Left ventricle myocardium inferior (tissue), 1 donor: ENCODE data around the gene HAPLN2. TPM values are rescaled to one million over a fixed set of nuclear protein-coding genes. Genes with fewer than 3 reads are reported as not detected.

Source experiments
- DNase-seq: peaks from one replicate; pipeline ENCODE4 v3.0.0-alpha.2; 2020
- H3K27ac ChIP-seq: fragments of 200-600 bp; replicated peaks from 2 replicates; pipeline ENCODE4 v1.8.0; 2021
- H3K27me3 ChIP-seq: fragments of 200-600 bp; 2 replicates; pipeline ENCODE4 v1.8.0; 2021; ENCODE audit warnings: low read depth
- H3K36me3 ChIP-seq: fragments of 200-600 bp; 2 replicates; pipeline ENCODE4 v1.8.0; 2021
- H3K4me1 ChIP-seq: fragments of 200-600 bp; 2 replicates; pipeline ENCODE4 v1.8.0; 2021
- H3K4me3 ChIP-seq: fragments of 200-600 bp; 2 replicates; pipeline ENCODE4 v1.8.0; 2021; ENCODE audit warnings: mild to moderate bottlenecking, moderate library complexity
- H3K9me3 ChIP-seq: fragments of 200-600 bp; replicated peaks from 2 replicates; pipeline ENCODE4 v1.8.0; 2021
- intact Hi-C: fragments of 100-400 bp; cut with micrococcal nuclease; formaldehyde crosslinking; loops from one replicate; pipeline ENCODE4 v1.11.0; 2022
- total RNA-seq: library from RNA; stranded (reverse); fragmentation: NEBNext Ultra II Directional; extraction: Animal tissue kit (Norgen Biotek cat#: 25700); gene quantifications from one replicate; pipeline ENCODE4 v1.2.1, GENCODE V29; 2021
- TF ChIP-seq, protein P1 (sequence below): fragments of 200-600 bp; IDR thresholded peaks from 2 replicates; pipeline ENCODE4 v1.8.0; 2021; ENCODE audit warnings: antibody characterized with exemption, mild to moderate bottlenecking, borderline replicate concordance
- donor health status: DM: no; HTN: yes; CAD: no; lungs with severe emphysema.

The HAPLN2 gene
- total RNA-seq, 1 donor from 2014 or later, result 1.2 TPM

DNA sequence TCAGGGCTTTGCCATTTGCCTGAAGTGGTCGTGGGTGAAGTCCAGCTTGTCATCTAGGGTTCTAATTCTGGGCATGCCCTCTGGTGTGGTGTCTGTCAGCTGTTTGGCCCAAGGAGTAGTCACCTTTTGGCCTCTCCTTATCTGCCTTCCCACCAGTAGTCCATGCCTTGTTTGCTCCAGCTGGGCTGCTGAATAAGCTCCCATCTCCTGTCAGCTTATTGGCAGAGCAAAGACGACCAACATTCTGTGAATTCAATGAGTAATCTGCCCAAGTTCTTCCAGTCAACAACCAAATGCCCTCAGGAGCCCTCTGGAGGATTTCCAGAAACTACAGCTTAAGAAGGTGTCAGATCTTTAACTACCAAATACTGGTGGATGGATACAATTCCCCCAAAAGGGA is 29.7 kb downstream of the HAPLN2 start:
- Histone ChIP-seq H3K27me3 (peaks cover 97% of the 10 kb centered on the region), H3K4me3 (no peak overlapping the region), H3K9me3 (no peaks in the 10 kb centered on the region), H3K27ac (no peak overlapping the region), H3K4me1 (no peaks in the 10 kb centered on the region), H3K36me3 (no peaks in the 10 kb centered on the region)
- intact Hi-C loops, result no loop called here
- TF ChIP-seq, protein P1, sequence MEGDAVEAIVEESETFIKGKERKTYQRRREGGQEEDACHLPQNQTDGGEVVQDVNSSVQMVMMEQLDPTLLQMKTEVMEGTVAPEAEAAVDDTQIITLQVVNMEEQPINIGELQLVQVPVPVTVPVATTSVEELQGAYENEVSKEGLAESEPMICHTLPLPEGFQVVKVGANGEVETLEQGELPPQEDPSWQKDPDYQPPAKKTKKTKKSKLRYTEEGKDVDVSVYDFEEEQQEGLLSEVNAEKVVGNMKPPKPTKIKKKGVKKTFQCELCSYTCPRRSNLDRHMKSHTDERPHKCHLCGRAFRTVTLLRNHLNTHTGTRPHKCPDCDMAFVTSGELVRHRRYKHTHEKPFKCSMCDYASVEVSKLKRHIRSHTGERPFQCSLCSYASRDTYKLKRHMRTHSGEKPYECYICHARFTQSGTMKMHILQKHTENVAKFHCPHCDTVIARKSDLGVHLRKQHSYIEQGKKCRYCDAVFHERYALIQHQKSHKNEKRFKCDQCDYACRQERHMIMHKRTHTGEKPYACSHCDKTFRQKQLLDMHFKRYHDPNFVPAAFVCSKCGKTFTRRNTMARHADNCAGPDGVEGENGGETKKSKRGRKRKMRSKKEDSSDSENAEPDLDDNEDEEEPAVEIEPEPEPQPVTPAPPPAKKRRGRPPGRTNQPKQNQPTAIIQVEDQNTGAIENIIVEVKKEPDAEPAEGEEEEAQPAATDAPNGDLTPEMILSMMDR, result no peak
- no peak for DNase-seq

DNA sequence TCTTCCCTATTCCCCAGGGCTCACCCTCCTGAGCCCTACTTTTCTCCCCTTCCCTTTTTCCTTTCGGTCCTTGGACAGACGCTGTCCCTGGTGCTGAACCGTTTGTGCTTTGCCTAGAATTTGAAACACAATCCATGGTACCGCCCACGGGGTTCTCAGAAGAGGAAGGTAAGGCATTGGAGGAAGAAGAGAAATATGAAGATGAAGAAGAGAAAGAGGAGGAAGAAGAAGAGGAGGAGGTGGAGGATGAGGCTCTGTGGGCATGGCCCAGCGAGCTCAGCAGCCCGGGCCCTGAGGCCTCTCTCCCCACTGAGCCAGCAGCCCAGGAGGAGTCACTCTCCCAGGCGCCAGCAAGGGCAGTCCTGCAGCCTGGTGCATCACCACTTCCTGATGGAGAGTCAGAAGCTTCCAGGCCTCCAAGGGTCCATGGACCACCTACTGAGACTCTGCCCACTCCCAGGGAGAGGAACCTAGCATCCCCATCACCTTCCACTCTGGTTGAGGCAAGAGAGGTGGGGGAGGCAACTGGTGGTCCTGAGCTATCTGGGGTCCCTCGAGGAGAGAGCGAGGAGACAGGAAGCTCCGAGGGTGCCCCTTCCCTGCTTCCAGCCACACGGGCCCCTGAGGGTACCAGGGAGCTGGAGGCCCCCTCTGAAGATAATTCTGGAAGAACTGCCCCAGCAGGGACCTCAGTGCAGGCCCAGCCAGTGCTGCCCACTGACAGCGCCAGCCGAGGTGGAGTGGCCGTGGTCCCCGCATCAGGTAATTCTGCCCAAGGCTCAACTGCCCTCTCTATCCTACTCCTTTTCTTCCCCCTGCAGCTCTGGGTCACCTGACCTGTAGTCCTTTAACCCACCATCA is 33.1 kb downstream of the HAPLN2 start:
- no peak for DNase-seq
- peaks cover 93% of the 10 kb centered on the region for H3K27me3 ChIP-seq
- H3K4me1 ChIP-seq, result peaks cover 11% of the 10 kb centered on the region
- TF ChIP-seq, protein P1, result no peak
- H3K27ac ChIP-seq, result no peak overlapping the region
- no peaks in the 10 kb centered on the region for H3K36me3 ChIP-seq
- no peaks in the 10 kb centered on the region for H3K9me3 ChIP-seq
- intact Hi-C loops, result no loop called here
- no peak overlapping the region for H3K4me3 ChIP-seq

DNA sequence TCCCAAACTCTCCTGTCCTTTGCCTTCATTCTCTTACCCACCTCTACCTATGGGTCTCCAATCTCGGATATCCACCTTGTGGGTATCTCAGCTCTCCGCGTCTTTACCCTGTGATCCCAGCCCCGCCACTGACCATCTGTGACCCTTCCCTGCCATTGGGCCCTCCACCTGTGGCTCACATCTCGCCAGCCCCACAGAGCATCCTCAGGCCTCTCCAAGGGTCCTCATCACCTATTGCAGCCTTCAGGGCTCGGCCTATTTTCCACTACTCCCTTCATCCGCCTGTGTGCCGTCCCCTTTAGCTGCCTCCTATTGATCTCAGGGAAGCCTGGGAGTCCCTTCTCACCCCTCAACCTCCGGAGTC is 33.8 kb downstream of the HAPLN2 start:
- DNase-seq, result no peak
- Histone ChIP-seq H3K4me3 (no peak overlapping the region), H3K27ac (no peak overlapping the region), H3K27me3 (peaks cover 90% of the 10 kb centered on the region), H3K36me3 (no peaks in the 10 kb centered on the region), H3K4me1 (peaks cover 17% of the 10 kb centered on the region), H3K9me3 (no peaks in the 10 kb centered on the region)
- intact Hi-C loops, result no loop called here
- TF ChIP-seq, protein P1, result no peak

DNA sequence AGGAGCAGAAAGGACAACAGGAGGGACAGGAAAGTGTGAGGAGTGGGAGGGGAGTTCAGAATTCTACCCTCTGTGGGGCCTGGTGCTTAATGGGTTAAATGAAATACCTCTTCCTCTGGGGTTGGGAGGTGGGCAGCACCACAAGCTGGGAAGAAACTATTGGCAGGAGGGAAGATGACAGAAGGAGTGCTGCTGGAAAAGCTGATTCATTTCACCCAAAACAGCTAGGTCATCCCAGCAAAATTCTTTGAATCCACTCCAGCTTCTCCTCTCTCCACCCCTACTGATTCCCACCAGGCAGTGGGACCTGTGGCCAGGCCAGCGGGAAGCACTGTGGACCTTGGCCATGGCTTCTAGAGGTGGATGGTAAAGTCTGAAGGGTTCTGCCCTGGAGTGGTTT is 35.5 kb downstream of the HAPLN2 start:
- Histone ChIP-seq H3K4me1 (peaks cover 28% of the 10 kb centered on the region), H3K27me3 (peaks cover 78% of the 10 kb centered on the region), H3K36me3 (no peaks in the 10 kb centered on the region), H3K27ac (no peak overlapping the region), H3K9me3 (no peaks in the 10 kb centered on the region), H3K4me3 (no peak overlapping the region)
- intact Hi-C loops, result no loop called here
- DNase-seq, result no peak
- TF ChIP-seq, protein P1, result no peak

DNA sequence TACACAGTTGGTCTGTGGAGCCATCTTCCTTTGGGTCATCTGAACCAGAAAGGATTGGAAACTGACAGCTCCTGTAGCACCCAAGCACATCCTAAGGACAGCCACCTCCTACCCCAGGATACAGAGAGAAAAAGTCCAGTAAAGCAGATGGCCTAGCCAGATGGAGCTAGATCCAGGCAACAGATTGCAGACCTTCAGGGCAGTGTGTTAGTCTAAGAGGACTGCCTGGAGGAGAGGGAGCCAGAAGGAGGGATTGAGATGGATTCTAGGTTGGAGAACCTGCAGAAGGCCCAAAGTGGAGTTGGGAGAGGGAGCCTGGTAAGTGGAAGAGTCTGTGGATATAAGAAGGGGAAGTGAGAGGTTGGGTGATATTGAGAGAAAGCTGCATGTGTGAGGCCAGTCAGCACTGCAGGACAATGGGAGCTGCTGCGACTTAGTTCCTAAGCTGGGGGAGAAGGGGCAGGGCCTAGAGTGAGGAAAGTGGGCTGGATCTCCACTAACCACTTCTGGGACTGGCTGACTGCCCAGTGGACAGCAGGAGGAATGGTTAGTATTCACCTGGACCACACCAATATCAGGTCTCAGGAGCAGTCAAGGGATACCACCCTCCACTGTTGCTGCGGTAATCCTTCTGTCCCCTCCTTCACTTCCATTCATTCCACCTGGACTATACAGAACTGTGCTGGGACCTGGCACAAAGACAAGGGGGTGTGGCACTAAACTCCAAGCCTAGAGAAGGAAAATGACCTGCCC is 36.1 kb downstream of the HAPLN2 start:
- no peaks in the 10 kb centered on the region for H3K9me3 ChIP-seq
- peaks cover 73% of the 10 kb centered on the region for H3K27me3 ChIP-seq
- TF ChIP-seq, protein P1, result no peak
- no peak overlapping the region for H3K27ac ChIP-seq
- H3K4me3 ChIP-seq, result no peak overlapping the region
- DNase-seq, result no peak
- H3K36me3 ChIP-seq, result no peaks in the 10 kb centered on the region
- intact Hi-C loops, result no loop called here
- H3K4me1 ChIP-seq, result peaks cover 34% of the 10 kb centered on the region
